Neural cell (in vitro differentiated cells): ENCODE data around the gene ANTXR1. TPM values are rescaled to one million over a fixed set of nuclear protein-coding genes. Genes with fewer than 3 reads are reported as not detected.
"Not testable (repeated sequence)": the region's sequence is repeated elsewhere in the genome, so short reads cannot be mapped to it uniquely, and the experiment has no call there.

Source experiments
- H2AFZ ChIP-seq: fragments of 200-600, 300-800 bp; sonication (generic), shearing (Covaris generic); 2 replicates; pipeline ENCODE4 v1.6.0; 2014; ENCODE audit warnings: low read depth, mild to moderate bottlenecking, antibody characterized with exemption, low read length, moderate library complexity
- H3F3A ChIP-seq: fragments of 200-600 bp; shearing (Covaris generic); 2 replicates; pipeline ENCODE4 v1.6.1; 2016; ENCODE audit warnings: mild to moderate bottlenecking, moderate library complexity, mixed read lengths, antibody characterized with exemption, low read length; ENCODE audit not compliant: insufficient read depth, poor library complexity, severe bottlenecking
- H3K27ac ChIP-seq: fragments of 200-600, 300-800 bp; sonication (generic), shearing (Covaris generic); 2 replicates; pipeline ENCODE4 v1.5.1; 2014; ENCODE audit warnings: mild to moderate bottlenecking, low read length, moderate library complexity
- H3K27me3 ChIP-seq: fragments of 300-800, 200-600 bp; sonication (generic), shearing (Covaris generic); 2 replicates; pipeline ENCODE4 v1.6.0; 2014; ENCODE audit warnings: mild to moderate bottlenecking, low read depth, low read length, moderate library complexity; ENCODE audit not compliant: insufficient read depth
- H3K36me3 ChIP-seq: fragments of 300-800, 200-600 bp; sonication (generic), shearing (Covaris generic); 2 replicates; pipeline ENCODE4 v1.5.1; 2014; ENCODE audit warnings: mild to moderate bottlenecking, antibody characterized with exemption, low read length, moderate library complexity; ENCODE audit not compliant: insufficient read depth
- H3K4me2 ChIP-seq: fragments of 300-800, 200-600 bp; sonication (generic), shearing (Covaris generic); 2 replicates; pipeline ENCODE4 v1.6.0; 2014; ENCODE audit warnings: mild to moderate bottlenecking, low read length
- H3K4me3 ChIP-seq: fragments of 300-800, 200-600 bp; sonication (generic), shearing (Covaris generic); 2 replicates; pipeline ENCODE4 v1.5.1; 2014; ENCODE audit warnings: mild to moderate bottlenecking, low read length, moderate library complexity
- H3K79me2 ChIP-seq: fragments of 200-600 bp; shearing (Covaris generic); replicated peaks from 2 replicates; pipeline ENCODE4 v1.6.0; 2014; ENCODE audit warnings: mild to moderate bottlenecking, low read length, moderate library complexity; ENCODE audit not compliant: insufficient read depth
- H3K9ac ChIP-seq: fragments of 300-800, 200-600 bp; sonication (generic), shearing (Covaris generic); 2 replicates; pipeline ENCODE4 v1.6.1; 2016; ENCODE audit warnings: mild to moderate bottlenecking, low read length, mixed read lengths
- H3K9me2 ChIP-seq: fragments of 200-600 bp; shearing (Covaris generic); 2 replicates; pipeline ENCODE4 v1.6.1; 2016; ENCODE audit warnings: mild to moderate bottlenecking, low read length, mixed read lengths; ENCODE audit not compliant: insufficient read depth
- H3K9me3 ChIP-seq: fragments of 200-600, 300-800 bp; sonication (generic), shearing (Covaris generic); 2 replicates; pipeline ENCODE4 v1.6.1; 2016; ENCODE audit warnings: mild to moderate bottlenecking, mixed run types, low read length, moderate library complexity, mixed read lengths
- H4K20me1 ChIP-seq: fragments of 200-600 bp; shearing (Covaris generic); 2 replicates; pipeline ENCODE4 v1.6.1; 2016; ENCODE audit warnings: mild to moderate bottlenecking, mixed run types; ENCODE audit not compliant: insufficient read depth
- CTCF ChIP-seq: fragments of 450-650 bp; IDR thresholded peaks from 2 replicates; pipeline ENCODE4 v1.5.1; 2014; ENCODE audit warnings: antibody characterized with exemption, mild to moderate bottlenecking, moderate library complexity; ENCODE audit not compliant: poor library complexity, severe bottlenecking
- EP300 ChIP-seq: fragments of 450-650 bp; conservative IDR thresholded peaks from 2 replicates; pipeline ENCODE4 v1.6.1; 2014; ENCODE audit warnings: antibody characterized with exemption, mild to moderate bottlenecking, moderate library complexity; ENCODE audit not compliant: poor library complexity, severe bottlenecking
- EZH2 ChIP-seq: fragments of 200-600, 300-800 bp; shearing (Covaris generic), sonication (generic); IDR thresholded peaks from 2 replicates; pipeline ENCODE4 v1.6.1; 2014; ENCODE audit warnings: antibody characterized with exemption, low read length, borderline replicate concordance, mild to moderate bottlenecking; ENCODE audit not compliant: insufficient read depth, poor library complexity, severe bottlenecking
- MXI1 ChIP-seq: fragments of 450-650 bp; conservative IDR thresholded peaks from 2 replicates; pipeline ENCODE4 v1.6.1; 2014; ENCODE audit warnings: antibody characterized with exemption, mild to moderate bottlenecking; ENCODE audit not compliant: poor library complexity, severe bottlenecking
- POLR2AphosphoS5 ChIP-seq: IDR thresholded peaks from 2 replicates; pipeline ENCODE4 v1.6.1; 2012
- RAD21 ChIP-seq: fragments of 450-650 bp; conservative IDR thresholded peaks from 2 replicates; pipeline ENCODE4 v1.6.1; 2014; ENCODE audit warnings: antibody characterized with exemption, mild to moderate bottlenecking, moderate library complexity
- REST ChIP-seq: IDR thresholded peaks from 2 replicates; pipeline ENCODE4 v1.6.1; 2012; ENCODE audit warnings: borderline replicate concordance
- SMC3 ChIP-seq: fragments of 450-650 bp; conservative IDR thresholded peaks from 2 replicates; pipeline ENCODE4 v1.6.1; 2014; ENCODE audit warnings: antibody characterized with exemption, mild to moderate bottlenecking, moderate library complexity; ENCODE audit not compliant: poor library complexity
- TAF1 ChIP-seq: IDR thresholded peaks from 2 replicates; pipeline ENCODE4 v1.6.1; 2012; ENCODE audit warnings: low read depth
- polyA plus RNA-seq: library from polyadenylated mRNA; depleted of rRNA; stranded (reverse); fragments of >200 nt; gene quantifications from 2 replicates; pipeline ENCODE4 v1.2.3, GENCODE V29; 2014

Gene ANTXR1
- polyA plus RNA-seq, 1 donor from 2014 or later: 4.9 TPM

GRCh38 chr2:69253611-69254301, 240.8 kb downstream of the ANTXR1 start:
- H3F3A ChIP-seq: no peaks in the 10 kb centered on the region
- H3K36me3 ChIP-seq: no peaks in the 10 kb centered on the region
- H3K4me2 ChIP-seq: no peak overlapping the region
- H3K9me2 ChIP-seq: no peaks in the 10 kb centered on the region
- H3K27me3 ChIP-seq: no peaks in the 10 kb centered on the region
- TF ChIP-seq REST: no peak
- no peak for TF ChIP-seq POLR2AphosphoS5
- no peak for TF ChIP-seq MXI1
- TF ChIP-seq TAF1: no peak
- TF ChIP-seq EZH2: no peak
- no peak for TF ChIP-seq SMC3
- no peak for TF ChIP-seq CTCF
- no peak for TF ChIP-seq EP300
- TF ChIP-seq RAD21: no peak
- no peak overlapping the region for H3K4me3 ChIP-seq
- no peaks in the 10 kb centered on the region for H3K9me3 ChIP-seq
- H2AFZ ChIP-seq: no peak overlapping the region
- no peak overlapping the region for H3K27ac ChIP-seq
- no peaks in the 10 kb centered on the region for H4K20me1 ChIP-seq
- no peaks in the 10 kb centered on the region for H3K79me2 ChIP-seq
- no peak overlapping the region for H3K9ac ChIP-seq

GRCh38 chr2:69255760-69256159, 242.8 kb downstream of the ANTXR1 start:
- H3K27ac ChIP-seq: no peak overlapping the region
- no peaks in the 10 kb centered on the region for H3K36me3 ChIP-seq
- H3K9me2 ChIP-seq: no peaks in the 10 kb centered on the region
- no peak for TF ChIP-seq POLR2AphosphoS5
- TF ChIP-seq RAD21: no peak
- TF ChIP-seq TAF1: no peak
- TF ChIP-seq EZH2: no peak
- no peak for TF ChIP-seq SMC3
- no peak for TF ChIP-seq MXI1
- no peak for TF ChIP-seq REST
- TF ChIP-seq CTCF: no peak
- no peak for TF ChIP-seq EP300
- H3K4me3 ChIP-seq: no peak overlapping the region
- no peaks in the 10 kb centered on the region for H3F3A ChIP-seq
- H2AFZ ChIP-seq: no peak overlapping the region
- no peaks in the 10 kb centered on the region for H3K79me2 ChIP-seq
- no peaks in the 10 kb centered on the region for H3K27me3 ChIP-seq
- H4K20me1 ChIP-seq: no peaks in the 10 kb centered on the region
- H3K9me3 ChIP-seq: no peaks in the 10 kb centered on the region
- H3K4me2 ChIP-seq: no peak overlapping the region
- no peak overlapping the region for H3K9ac ChIP-seq

- not testable (repeated sequence) for H3K9me2 ChIP-seq, H3K4me2 ChIP-seq, H3K79me2 ChIP-seq, H3K27me3 ChIP-seq, H3K9ac ChIP-seq, H3K4me3 ChIP-seq, H2AFZ ChIP-seq, H4K20me1 ChIP-seq, H3K36me3 ChIP-seq, H3K27ac ChIP-seq, H3K9me3 ChIP-seq, H3F3A ChIP-seq
Observed at GRCh38 chr2:69259994-69260591, 247.1 kb downstream of the ANTXR1 start.
